Trophoblast cell (in vitro differentiated cells and primary cell): Measurements from ENCODE around the gene HOMER3.

Source experiments
- DNase-seq, 2 donors: peaks; one replicate each; pipeline ENCODE4 v3.0.0-alpha.2; 2016
- H2AFZ ChIP-seq: 2 replicates; pipeline ENCODE4 v1.6.1; 2013; ENCODE audit warnings: low read length, moderate library complexity, mild to moderate bottlenecking; ENCODE audit not compliant: insufficient read depth, poor library complexity
- H2AK5ac ChIP-seq: 2 replicates; pipeline ENCODE4 v1.6.1; 2013; ENCODE audit warnings: mild to moderate bottlenecking, low read length
- H2BK120ac ChIP-seq: 2 replicates; pipeline ENCODE4 v1.6.1; 2013; ENCODE audit warnings: low read length, mild to moderate bottlenecking, moderate library complexity; ENCODE audit not compliant: insufficient read depth, poor library complexity
- H2BK12ac ChIP-seq: 2 replicates; pipeline ENCODE4 v1.6.1; 2013; ENCODE audit warnings: mild to moderate bottlenecking, low read length, moderate library complexity
- H2BK5ac ChIP-seq: 2 replicates; pipeline ENCODE4 v1.6.1; 2013; ENCODE audit warnings: low read length, low read depth, moderate library complexity, mild to moderate bottlenecking; ENCODE audit not compliant: poor library complexity
- H3K14ac ChIP-seq: 2 replicates; pipeline ENCODE4 v1.6.1; 2013; ENCODE audit warnings: mild to moderate bottlenecking, low read length
- H3K18ac ChIP-seq: 2 replicates; pipeline ENCODE4 v1.6.1; 2013; ENCODE audit warnings: mild to moderate bottlenecking, low read length
- H3K23ac ChIP-seq: 2 replicates; pipeline ENCODE4 v1.6.1; 2013; ENCODE audit warnings: low read length
- H3K27ac ChIP-seq: 2 replicates; pipeline ENCODE4 v1.5.1; 2013; ENCODE audit warnings: low read depth, mild to moderate bottlenecking, inconsistent platforms, low read length, moderate library complexity
- H3K27me3 ChIP-seq: 2 replicates; pipeline ENCODE4 v1.6.1; 2013; ENCODE audit warnings: inconsistent platforms, mild to moderate bottlenecking, low read length, moderate library complexity; ENCODE audit not compliant: insufficient read depth
- H3K36me3 ChIP-seq, 2 experiments: 1 replicate in 1 of 2; 2 replicates in 1 of 2; pipeline ENCODE4 v1.6.1; 2013; ENCODE audit warnings: low read length in 2 of 2, mild to moderate bottlenecking in 2 of 2, moderate library complexity in 1 of 2; ENCODE audit not compliant: insufficient read depth in 2 of 2, control insufficient read depth in 1 of 2
- H3K4ac ChIP-seq: 2 replicates; pipeline ENCODE4 v1.6.1; 2013; ENCODE audit warnings: low read depth, mild to moderate bottlenecking, low read length, moderate library complexity
- H3K4me1 ChIP-seq, 2 experiments: 1 replicate in 1 of 2; 2 replicates in 1 of 2; pipeline ENCODE4 v1.6.1; 2013; ENCODE audit warnings: low read length in 2 of 2, mild to moderate bottlenecking in 2 of 2, moderate library complexity in 1 of 2; ENCODE audit not compliant: insufficient read depth in 2 of 2, control insufficient read depth in 1 of 2
- H3K4me2 ChIP-seq: 2 replicates; pipeline ENCODE4 v1.6.1; 2013; ENCODE audit warnings: inconsistent platforms, mild to moderate bottlenecking, low read length, moderate library complexity
- H3K4me3 ChIP-seq: 2 replicates; pipeline ENCODE4 v1.5.1; 2013; ENCODE audit warnings: mild to moderate bottlenecking, low read depth, low read length, inconsistent platforms
- H3K79me1 ChIP-seq: one replicate; pipeline ENCODE4 v1.6.1; 2013; ENCODE audit warnings: low read length
- H3K79me2 ChIP-seq: 2 replicates; pipeline ENCODE4 v1.6.1; 2013; ENCODE audit warnings: low read length, mild to moderate bottlenecking; ENCODE audit not compliant: control insufficient read depth, insufficient read depth, poor library complexity
- H3K9ac ChIP-seq: 2 replicates; pipeline ENCODE4 v1.6.1; 2013; ENCODE audit warnings: mild to moderate bottlenecking, low read length
- H3K9me3 ChIP-seq: 2 replicates; pipeline ENCODE4 v1.6.1; 2013; ENCODE audit warnings: low read depth, mild to moderate bottlenecking, control low read depth, inconsistent platforms, low read length; ENCODE audit not compliant: insufficient read depth
- H4K12ac ChIP-seq: 2 replicates; pipeline ENCODE4 v1.6.1; 2013; ENCODE audit warnings: low read depth, mild to moderate bottlenecking, low read length, moderate library complexity
- H4K8ac ChIP-seq: 2 replicates; pipeline ENCODE4 v1.6.1; 2013; ENCODE audit warnings: low read depth, mild to moderate bottlenecking, low read length, moderate library complexity
- H4K91ac ChIP-seq: one replicate; pipeline ENCODE4 v1.6.1; 2013; ENCODE audit warnings: low read depth, mild to moderate bottlenecking, low read length, moderate library complexity
- WGBS: extraction: QIAGEN DNeasy Blood & Tissue Kit; methylation state at CpG from one replicate; pipeline ENCODE4 v1.1.7; 2013; ENCODE audit warnings: missing lambda C conversion rate; ENCODE audit not compliant: insufficient read length, insufficient coverage; ENCODE audit errors: extremely low coverage; 5-methylcytosine and 5-hydroxymethylcytosine counted together

The HOMER3 gene

DNA sequence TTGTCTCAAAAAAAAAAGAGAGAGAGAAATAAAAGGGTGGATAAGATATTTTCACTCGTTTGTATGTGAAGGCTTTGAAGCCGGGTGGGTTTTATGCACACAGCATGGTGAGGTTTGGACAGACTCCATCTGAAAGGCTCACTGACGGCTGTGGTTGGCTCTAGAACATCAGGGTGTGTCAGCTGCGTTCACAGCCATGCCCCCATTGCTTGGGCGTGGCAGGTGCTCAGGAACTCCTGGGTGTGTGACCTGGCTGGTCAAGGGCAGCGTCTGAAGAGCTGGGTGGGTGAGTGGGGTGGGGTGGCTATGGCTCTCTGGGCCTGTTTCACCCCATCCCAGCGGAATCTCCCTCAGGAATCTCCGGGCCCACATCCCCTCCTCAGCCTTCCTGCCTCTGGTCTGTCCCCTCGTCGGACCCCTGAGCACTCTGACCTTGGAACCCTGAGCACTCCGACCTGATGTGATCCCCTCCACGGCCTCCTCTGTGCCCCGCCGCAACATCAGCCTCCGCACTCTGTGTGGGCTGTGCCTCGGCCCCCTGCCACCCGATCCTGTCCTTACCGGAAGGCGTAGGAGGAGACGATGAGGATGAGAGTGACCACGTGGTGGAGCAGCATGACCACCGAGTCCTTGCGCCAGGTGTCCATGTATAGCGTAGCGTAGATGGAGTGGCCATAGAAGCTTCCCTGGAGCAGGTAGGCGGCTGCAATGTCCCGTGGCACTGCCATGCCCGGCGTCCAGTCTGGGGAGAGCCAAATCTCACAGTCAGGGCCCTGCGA is 57.3 kb downstream of the HOMER3 start:
- Histone ChIP-seq H3K27ac (no peak overlapping the region), H4K8ac (no peak overlapping the region), H3K9ac (no peak overlapping the region), H2BK5ac (no peak overlapping the region), H3K4ac (no peak overlapping the region), H3K79me2 (no peaks in the 10 kb centered on the region), H3K9me3 (peaks cover 2% of the 10 kb centered on the region), H3K79me1 (no peaks in the 10 kb centered on the region), H3K4me3 (no peak overlapping the region), H2BK120ac (no peak overlapping the region), H3K14ac (no peak overlapping the region), H2AFZ (no peak overlapping the region), H3K27me3 (no peaks in the 10 kb centered on the region), H3K4me1 (no peaks in the 10 kb centered on the region), H2AK5ac (no peak overlapping the region), H3K23ac (no peak overlapping the region), H4K91ac (no peak overlapping the region), H3K36me3 (peaks cover 0 to 4% of the 10 kb centered on the region in 2 experiments), H4K12ac (no peak overlapping the region), H3K18ac (no peak overlapping the region), H3K4me2 (no peak overlapping the region), H2BK12ac (no peak overlapping the region)
- WGBS, result no CpG with 5 or more reads among the region's 30 CpGs
- peak in 1 of 2 donors; percentile 40 for DNase-seq

GRCh38 chr19:18881491-18881890 is 59.5 kb downstream of the HOMER3 start:
- no peak overlapping the region for H2AFZ ChIP-seq
- no peak overlapping the region for H2BK120ac ChIP-seq
- H3K79me1 ChIP-seq, result no peaks in the 10 kb centered on the region
- H2BK12ac ChIP-seq, result no peak overlapping the region
- no peak overlapping the region for H2AK5ac ChIP-seq
- H3K27ac ChIP-seq, result no peak overlapping the region
- H3K9ac ChIP-seq, result no peak overlapping the region
- H4K91ac ChIP-seq, result no peak overlapping the region
- no peaks in the 10 kb centered on the region for H3K4me1 ChIP-seq
- no peak overlapping the region for H3K14ac ChIP-seq
- no peak overlapping the region for H3K18ac ChIP-seq
- peaks cover 5% of the 10 kb centered on the region for H3K9me3 ChIP-seq
- DNase-seq, result no peak
- H3K79me2 ChIP-seq, result no peaks in the 10 kb centered on the region
- H3K4ac ChIP-seq, result no peak overlapping the region
- H3K4me2 ChIP-seq, result no peak overlapping the region
- H3K27me3 ChIP-seq, result no peaks in the 10 kb centered on the region
- no peak overlapping the region for H3K23ac ChIP-seq
- H3K4me3 ChIP-seq, result no peak overlapping the region
- no peak overlapping the region for H4K8ac ChIP-seq
- no peak overlapping the region for H4K12ac ChIP-seq
- peaks cover 4 to 6% of the 10 kb centered on the region in 2 experiments for H3K36me3 ChIP-seq
- H2BK5ac ChIP-seq, result no peak overlapping the region
- no CpG with 5 or more reads among the region's 7 CpGs for WGBS

DNA sequence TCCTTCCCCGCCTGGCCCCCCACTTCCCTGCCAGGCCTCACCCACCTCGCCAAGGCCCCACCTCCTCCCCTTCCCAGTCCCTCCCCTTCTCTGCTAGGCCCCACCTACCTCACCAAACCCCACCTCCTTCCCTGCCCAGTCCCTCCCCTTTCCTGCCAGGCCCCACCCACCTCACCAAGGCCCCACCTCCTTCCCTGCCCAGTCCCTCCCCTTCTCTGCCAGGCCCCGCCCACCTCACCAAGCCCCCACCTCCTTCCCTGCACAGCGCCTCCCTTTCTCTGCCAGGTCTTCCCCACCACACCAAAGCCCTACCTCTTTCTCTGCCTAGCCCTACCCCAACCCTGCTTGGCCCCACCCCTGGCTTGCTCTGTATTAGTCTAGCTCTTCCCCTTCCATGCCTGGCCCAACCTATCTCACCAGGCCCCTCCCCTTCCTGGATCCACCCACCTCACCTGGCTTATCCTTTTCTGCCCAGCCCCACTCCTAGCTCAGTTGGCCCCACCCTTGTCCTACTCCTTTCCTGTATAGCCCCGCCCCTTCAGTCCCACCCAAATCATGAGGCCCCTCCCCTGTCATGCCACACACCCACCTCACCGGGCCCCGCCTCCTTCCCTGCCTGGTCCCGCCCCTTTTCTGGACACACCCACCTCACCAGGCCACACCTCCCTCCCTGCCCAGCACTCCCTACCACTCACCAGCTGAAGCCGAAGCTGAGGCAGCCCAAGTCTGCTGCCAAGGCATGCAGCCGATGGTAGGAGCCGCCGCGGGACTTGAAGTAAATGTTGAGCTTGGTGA is 61.2 kb downstream of the HOMER3 start:
- no peak overlapping the region for H4K8ac ChIP-seq
- H3K4me2 ChIP-seq, result no peak overlapping the region
- H3K27me3 ChIP-seq, result no peaks in the 10 kb centered on the region
- no peak for DNase-seq
- H3K23ac ChIP-seq, result no peak overlapping the region
- no peak overlapping the region for H3K4ac ChIP-seq
- no CpG with 5 or more reads among the region's 13 CpGs for WGBS
- H3K36me3 ChIP-seq, result peaks cover 4 to 6% of the 10 kb centered on the region in 2 experiments
- H3K79me2 ChIP-seq, result no peaks in the 10 kb centered on the region
- no peak overlapping the region for H3K27ac ChIP-seq
- H3K4me1 ChIP-seq, result no peaks in the 10 kb centered on the region
- H4K12ac ChIP-seq, result no peak overlapping the region
- H2BK5ac ChIP-seq, result no peak overlapping the region
- H3K14ac ChIP-seq, result no peak overlapping the region
- no peak overlapping the region for H3K4me3 ChIP-seq
- H3K79me1 ChIP-seq, result no peaks in the 10 kb centered on the region
- no peak overlapping the region for H3K9ac ChIP-seq
- no peak overlapping the region for H2BK120ac ChIP-seq
- H4K91ac ChIP-seq, result no peak overlapping the region
- H3K18ac ChIP-seq, result no peak overlapping the region
- no peak overlapping the region for H2AK5ac ChIP-seq
- no peak overlapping the region for H2AFZ ChIP-seq
- no peak overlapping the region for H2BK12ac ChIP-seq
- peaks cover 5% of the 10 kb centered on the region for H3K9me3 ChIP-seq
